ENCODE measurements around the gene FOXK2.

The FOXK2 gene

GRCh38 chr17:82636626-82637598 lies 117.4 kb downstream of the FOXK2 start:
- Histone ChIP-seq H3K36me3 (ENCODE audit: insufficient read depth, low read length) (peaks cover 55% of the 10 kb centered on the region), H3K27ac (ENCODE audit: low read depth, low read length) (no peak overlapping the region), H3K9ac (ENCODE audit: low read depth, low read length) (no peak overlapping the region)

GRCh38 chr17:82638183-82638773 lies 118.7 kb downstream of the FOXK2 start:
- Histone ChIP-seq H3K27me3 (ENCODE audit: insufficient read depth, low read length) (no peaks in the 10 kb centered on the region), H3K36me3 (ENCODE audit: insufficient read depth, low read length) (peaks cover 68% of the 10 kb centered on the region), H3K4me3 (ENCODE audit: low read length) (no peak overlapping the region), H3K9ac (ENCODE audit: low read depth, low read length) (no peak overlapping the region), H3K9me3 (ENCODE audit: insufficient read depth, low read depth, low read length) (no peaks in the 10 kb centered on the region), H3K4me1 (ENCODE audit: insufficient read depth, low read length) (no peaks in the 10 kb centered on the region), H3K27ac (ENCODE audit: low read depth, low read length) (no peak overlapping the region)
- WGBS: 86% methylated on average over 4 of the region's 5 CpGs

More at GRCh38 chr17:82636626-82637598, 117.4 kb downstream of the FOXK2 start:
- Histone ChIP-seq H3K4me3 (ENCODE audit: low read length) (no peak overlapping the region), H3K4me1 (ENCODE audit: insufficient read depth, low read length) (no peaks in the 10 kb centered on the region), H3K27me3 (ENCODE audit: insufficient read depth, low read length) (no peaks in the 10 kb centered on the region), H3K9me3 (ENCODE audit: insufficient read depth, low read depth, low read length) (no peaks in the 10 kb centered on the region)
- 95% methylated on average over 16 of the region's 16 CpGs for whole genome bisulfite sequencing

DNA sequence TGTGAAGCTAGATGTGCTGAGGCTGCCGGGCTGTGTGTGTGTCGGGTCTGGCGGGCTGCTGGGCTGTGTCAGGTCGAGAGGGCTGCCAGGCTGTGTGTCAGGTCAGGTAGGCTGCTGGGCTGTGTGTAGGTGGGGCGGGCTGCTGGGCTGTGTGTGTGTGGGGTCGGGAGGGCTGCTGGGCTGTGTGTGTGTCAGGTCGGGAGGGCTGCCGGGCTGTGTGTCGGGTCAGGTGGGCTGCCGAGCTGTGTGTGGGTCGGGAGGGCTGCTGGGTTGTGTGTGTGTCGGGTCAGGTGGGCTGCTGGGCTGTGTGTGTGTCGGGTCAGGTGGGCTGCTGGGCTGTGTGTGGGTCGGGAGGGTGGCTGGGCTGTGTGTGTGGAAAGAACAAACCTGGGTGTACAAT lies 120.1 kb downstream of the FOXK2 start:
- WGBS: 92% methylated on average over 14 of the region's 14 CpGs
- no peaks in the 10 kb centered on the region for H3K27me3 ChIP-seq (ENCODE audit: insufficient read depth, low read length)
- no peaks in the 10 kb centered on the region for H3K9me3 ChIP-seq (ENCODE audit: insufficient read depth, low read depth, low read length)
- no peak overlapping the region for H3K27ac ChIP-seq (ENCODE audit: low read depth, low read length)
- H3K4me1 ChIP-seq (ENCODE audit: insufficient read depth, low read length): no peaks in the 10 kb centered on the region
- H3K36me3 ChIP-seq (ENCODE audit: insufficient read depth, low read length): peaks cover 69% of the 10 kb centered on the region
- H3K9ac ChIP-seq (ENCODE audit: low read depth, low read length): no peak overlapping the region
- H3K4me3 ChIP-seq (ENCODE audit: low read length): no peak overlapping the region

GRCh38 chr17:82640036-82640435 lies 120.5 kb downstream of the FOXK2 start:
- Histone ChIP-seq H3K9ac (ENCODE audit: low read depth, low read length) (no peak overlapping the region), H3K36me3 (ENCODE audit: insufficient read depth, low read length) (peaks cover 69% of the 10 kb centered on the region), H3K27ac (ENCODE audit: low read depth, low read length) (no peak overlapping the region), H3K9me3 (ENCODE audit: insufficient read depth, low read depth, low read length) (no peaks in the 10 kb centered on the region), H3K4me1 (ENCODE audit: insufficient read depth, low read length) (no peaks in the 10 kb centered on the region), H3K27me3 (ENCODE audit: insufficient read depth, low read length) (no peaks in the 10 kb centered on the region), H3K4me3 (ENCODE audit: low read length) (no peak overlapping the region)
- 98% methylated on average over 5 of the region's 5 CpGs for WGBS

GRCh38 chr17:82642022-82642421 lies 122.5 kb downstream of the FOXK2 start:
- Histone ChIP-seq H3K27ac (ENCODE audit: low read depth, low read length) (no peak overlapping the region), H3K4me1 (ENCODE audit: insufficient read depth, low read length) (peaks cover 4% of the 10 kb centered on the region; the same call in 1 of the 2 replicates), H3K36me3 (ENCODE audit: insufficient read depth, low read length) (peaks cover 66% of the 10 kb centered on the region), H3K4me3 (ENCODE audit: low read length) (no peak overlapping the region), H3K9me3 (ENCODE audit: insufficient read depth, low read depth, low read length) (no peaks in the 10 kb centered on the region), H3K27me3 (ENCODE audit: insufficient read depth, low read length) (no peaks in the 10 kb centered on the region), H3K9ac (ENCODE audit: low read depth, low read length) (no peak overlapping the region)
- WGBS: 95% methylated on average over 14 of the region's 14 CpGs

DNA sequence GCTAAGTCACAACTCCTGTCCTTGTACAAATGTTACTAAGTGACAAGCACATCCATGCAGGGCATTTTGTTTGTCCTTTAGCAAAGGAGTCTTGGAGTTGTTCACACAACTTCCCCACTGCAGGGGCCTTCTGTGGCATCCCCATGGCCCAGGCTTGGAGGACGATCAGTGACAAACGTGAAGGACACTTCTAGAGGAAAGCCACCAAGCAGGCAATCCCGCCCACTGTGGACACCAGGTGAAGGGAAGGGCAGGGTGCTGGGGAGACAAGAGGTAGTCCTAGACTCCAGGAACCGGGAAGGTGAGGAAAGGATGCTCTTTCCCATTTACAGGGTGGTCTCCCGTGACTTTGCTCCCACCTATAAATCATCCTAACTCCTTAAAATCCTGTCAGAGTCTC lies 124.6 kb downstream of the FOXK2 start:
- H3K4me3 ChIP-seq (ENCODE audit: low read length): no peak overlapping the region
- 93% methylated on average over 5 of the region's 5 CpGs for WGBS
- no peak overlapping the region for H3K27ac ChIP-seq (ENCODE audit: low read depth, low read length)
- no peaks in the 10 kb centered on the region for H3K27me3 ChIP-seq (ENCODE audit: insufficient read depth, low read length)
- H3K9me3 ChIP-seq (ENCODE audit: insufficient read depth, low read depth, low read length): no peaks in the 10 kb centered on the region
- H3K4me1 ChIP-seq (ENCODE audit: insufficient read depth, low read length): peaks cover 4% of the 10 kb centered on the region; the same call in 1 of the 2 replicates
- H3K36me3 ChIP-seq (ENCODE audit: insufficient read depth, low read length): peaks cover 51% of the 10 kb centered on the region
- no peak overlapping the region for H3K9ac ChIP-seq (ENCODE audit: low read depth, low read length)

DNA sequence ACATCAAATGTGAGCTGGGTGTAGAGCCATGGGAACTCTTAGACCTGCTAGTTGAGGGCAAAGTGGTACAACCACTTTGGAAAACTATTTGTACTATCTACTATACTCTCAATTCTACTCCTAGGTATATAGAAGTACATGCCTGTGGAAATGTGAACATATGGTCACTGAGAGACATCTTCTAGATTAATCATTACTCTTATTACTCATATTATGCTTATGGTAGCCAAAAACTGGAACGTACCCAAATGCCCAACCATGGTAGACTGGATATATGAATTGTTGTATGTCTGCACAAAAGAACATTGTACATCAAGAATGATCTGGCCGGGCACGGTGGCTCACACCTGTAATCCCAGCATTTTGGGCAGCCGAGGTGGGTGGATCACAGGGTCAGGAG lies 126.0 kb downstream of the FOXK2 start:
- Histone ChIP-seq H3K27ac (ENCODE audit: low read depth, low read length) (no peak overlapping the region), H3K9me3 (ENCODE audit: insufficient read depth, low read depth, low read length) (no peaks in the 10 kb centered on the region), H3K4me1 (ENCODE audit: insufficient read depth, low read length) (peaks cover 4% of the 10 kb centered on the region; the same call in 1 of the 2 replicates), H3K4me3 (ENCODE audit: low read length) (no peak overlapping the region), H3K9ac (ENCODE audit: low read depth, low read length) (no peak overlapping the region), H3K36me3 (ENCODE audit: insufficient read depth, low read length) (peaks cover 39% of the 10 kb centered on the region), H3K27me3 (ENCODE audit: insufficient read depth, low read length) (peaks cover 4% of the 10 kb centered on the region; the same call in 1 of the 2 replicates)
- 97% methylated on average over 4 of the region's 4 CpGs for WGBS

- Histone ChIP-seq H3K9ac (ENCODE audit: low read depth, low read length) (peak overlapping the region; percentile 89), H3K4me1 (ENCODE audit: insufficient read depth, low read length) (peaks cover 4% of the 10 kb centered on the region; the same call in 1 of the 2 replicates), H3K27me3 (ENCODE audit: insufficient read depth, low read length) (peaks cover 4% of the 10 kb centered on the region; the same call in 1 of the 2 replicates), H3K9me3 (ENCODE audit: insufficient read depth, low read depth, low read length) (no peaks in the 10 kb centered on the region), H3K27ac (ENCODE audit: low read depth, low read length) (peak overlapping the region; percentile 99), H3K36me3 (ENCODE audit: insufficient read depth, low read length) (peaks cover 18% of the 10 kb centered on the region), H3K4me3 (ENCODE audit: low read length) (peak overlapping the region; percentile 93)
- under 1% methylated on average over 54 of the region's 54 CpGs for WGBS
Measured at GRCh38 chr17:82647593-82648164, 128.1 kb downstream of the FOXK2 start.

- WGBS: 2% methylated on average over 51 of the region's 67 CpGs
- peak within 1 kb of the TSS; percentile 93 for H3K4me3 ChIP-seq (ENCODE audit: low read length)
- peaks cover 14% of the 10 kb centered on the region for H3K36me3 ChIP-seq (ENCODE audit: insufficient read depth, low read length)
Measured at GRCh38 chr17:82648165-82648668, 128.7 kb downstream of the FOXK2 start, which contains the start of gene WDR45B. Gene WDR45B, minus strand, starts transcription at chr17:82648444. Its CDS starts 104 bp downstream, at chr17:82648340.

GRCh38 chr17:82648742-82649331 lies 129.3 kb downstream of the FOXK2 start:
- Histone ChIP-seq H3K36me3 (ENCODE audit: insufficient read depth, low read length) (peaks cover 7% of the 10 kb centered on the region), H3K27me3 (ENCODE audit: insufficient read depth, low read length) (peaks cover 4% of the 10 kb centered on the region; the same call in 1 of the 2 replicates), H3K9ac (ENCODE audit: low read depth, low read length) (peak overlapping the region; percentile 50; the same call in 1 of the 2 replicates), H3K4me3 (ENCODE audit: low read length) (peak overlapping the region; percentile 60), H3K9me3 (ENCODE audit: insufficient read depth, low read depth, low read length) (no peaks in the 10 kb centered on the region), H3K4me1 (ENCODE audit: insufficient read depth, low read length) (peaks cover 4% of the 10 kb centered on the region; the same call in 1 of the 2 replicates), H3K27ac (ENCODE audit: low read depth, low read length) (no peak overlapping the region)
- 16% methylated on average over 20 of the region's 37 CpGs for WGBS

More at GRCh38 chr17:82648165-82648668, 128.7 kb downstream of the FOXK2 start, which contains the start of gene WDR45B:
- peak within 1 kb of the TSS; percentile 99 for H3K27ac ChIP-seq (ENCODE audit: low read depth, low read length)
- no peaks in the 10 kb centered on the region for H3K9me3 ChIP-seq (ENCODE audit: insufficient read depth, low read depth, low read length)
- peak within 1 kb of the TSS; percentile 89 for H3K9ac ChIP-seq (ENCODE audit: low read depth, low read length)
- peaks cover 4% of the 10 kb centered on the region; the same call in 1 of the 2 replicates for H3K4me1 ChIP-seq (ENCODE audit: insufficient read depth, low read length)
- H3K27me3 ChIP-seq (ENCODE audit: insufficient read depth, low read length): peaks cover 4% of the 10 kb centered on the region; the same call in 1 of the 2 replicates
